HuH-7 (cell line): ENCODE data around the gene TNS2.

Experiments used
- DNase-seq: peaks from one replicate; pipeline ENCODE4 v3.0.0; 2011; ENCODE audit warnings: low spot score

TNS2 gene

DNA sequence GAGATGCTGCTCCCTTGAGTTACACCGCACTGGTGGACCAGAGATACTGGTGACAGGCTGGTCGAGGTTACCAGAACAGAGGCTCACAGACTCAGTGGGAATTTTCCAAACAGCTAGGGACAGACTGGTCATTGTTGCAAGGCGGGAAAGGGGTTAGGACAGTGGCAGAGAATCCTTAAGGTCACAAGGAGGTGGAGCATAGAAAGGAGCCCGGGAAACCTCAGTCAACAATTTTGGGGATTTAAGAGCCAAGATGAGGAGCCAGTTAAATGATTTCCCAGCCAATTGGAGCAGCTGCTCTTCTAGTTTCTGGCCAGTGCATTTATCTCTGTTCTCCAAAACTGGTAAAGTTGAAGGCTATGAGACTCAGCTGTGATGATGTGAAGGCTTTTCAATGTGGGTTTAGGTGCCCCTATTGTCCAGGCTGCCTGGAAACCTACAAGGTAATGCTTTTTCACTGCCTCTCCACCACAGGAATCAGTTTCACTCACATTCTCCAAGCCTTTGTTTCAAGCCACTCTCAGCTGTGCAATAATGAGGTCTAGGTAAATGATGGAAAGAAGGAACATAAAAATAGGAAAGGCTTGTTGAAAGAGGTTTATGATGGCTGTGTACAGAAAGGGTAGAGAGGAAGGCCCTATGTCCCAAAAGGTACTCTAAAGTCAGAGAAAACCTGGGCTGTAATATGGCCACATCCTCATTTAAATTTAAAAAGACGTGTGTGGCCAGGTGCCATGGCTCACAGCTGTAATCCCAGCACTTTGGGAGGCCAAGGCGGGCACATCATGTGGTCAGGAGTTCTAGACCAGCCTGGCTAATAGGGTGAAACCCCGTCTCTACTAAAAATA, 7.0 kb upstream of the TNS2 start:
- DNase-seq: peak; percentile 15

DNA sequence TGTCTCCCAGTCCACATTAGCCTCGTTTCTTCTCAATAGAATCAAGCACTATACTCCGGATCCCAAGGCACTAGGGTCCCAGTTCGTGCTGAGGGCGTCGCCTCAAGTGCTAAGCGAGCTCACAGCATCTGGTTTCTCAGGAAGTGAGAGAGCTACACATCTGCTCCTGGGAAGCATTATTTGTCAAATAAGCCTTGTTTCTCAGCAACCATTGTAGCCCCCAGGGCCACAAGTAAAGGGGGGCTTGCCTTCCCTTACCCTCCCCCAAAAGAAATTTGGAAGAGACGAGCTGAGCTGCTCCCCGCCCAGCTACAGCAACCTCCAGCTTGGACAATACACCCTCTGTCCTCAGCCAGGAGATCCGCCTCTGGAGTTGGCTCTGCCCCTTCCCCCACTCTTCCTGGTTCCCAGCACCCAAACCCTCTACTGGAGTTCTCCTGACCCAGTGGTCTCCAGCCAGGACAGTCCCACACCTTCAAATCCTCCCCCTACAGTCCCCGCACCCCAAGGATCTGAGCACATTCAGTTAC, 5.7 kb upstream of the TNS2 start:
- DNase-seq: peak; percentile 55

DNA sequence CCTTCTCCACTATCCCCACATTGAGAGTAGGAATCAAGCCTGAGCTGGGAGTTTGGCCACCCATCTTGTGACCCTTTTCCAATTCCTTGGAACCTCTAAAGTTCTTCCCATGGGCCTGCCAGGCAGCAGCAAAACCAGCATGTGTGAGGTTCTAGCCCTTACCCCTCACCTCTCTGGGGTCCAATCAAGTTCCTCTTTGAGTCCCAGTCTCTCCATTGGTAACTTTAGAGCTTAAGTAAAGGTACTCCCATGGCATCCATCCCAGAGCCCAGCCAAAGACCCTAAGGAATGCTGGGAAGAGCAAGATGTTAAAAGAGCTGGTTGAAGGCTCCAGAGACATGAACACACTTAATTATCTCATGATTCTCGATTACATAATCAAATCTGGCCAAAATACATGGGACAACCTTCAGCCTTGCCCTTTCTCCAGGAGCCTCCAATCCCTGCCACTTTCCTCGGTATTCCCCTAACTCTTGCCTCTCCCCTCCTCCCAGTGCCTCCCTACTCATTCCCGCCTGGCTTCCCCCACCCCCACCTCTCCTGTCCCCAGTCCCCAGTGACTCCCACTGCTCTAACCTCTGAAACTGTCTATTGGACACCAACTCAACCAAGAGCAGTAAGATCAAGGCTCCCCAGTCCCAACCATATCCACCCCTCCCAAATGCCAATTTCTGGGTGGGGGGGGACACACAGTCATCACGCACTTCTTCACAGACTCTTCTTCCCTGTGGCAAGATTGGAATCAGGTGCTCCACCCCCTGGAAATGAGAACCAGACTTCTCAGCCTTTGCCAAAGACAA, 4.8 kb upstream of the TNS2 start:
- no peak for DNase-seq

DNA sequence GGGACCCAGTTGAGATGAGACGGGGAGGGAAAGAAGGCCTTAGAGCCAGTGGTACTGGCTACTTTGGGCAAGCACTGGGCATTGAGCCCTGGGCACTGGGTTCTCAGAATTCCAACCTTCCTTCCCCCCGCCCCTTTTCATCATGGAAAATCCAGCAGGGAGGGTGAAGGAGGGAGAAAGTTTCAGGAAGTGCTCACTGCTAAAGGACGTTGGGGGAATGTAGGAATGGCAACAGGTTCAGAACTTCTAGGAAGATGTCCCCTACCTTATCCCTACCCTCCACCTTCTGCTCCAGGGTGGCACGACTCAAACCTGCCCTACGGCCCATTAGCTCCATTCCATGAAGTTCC, 4.2 kb upstream of the TNS2 start:
- peak; percentile 11 for DNase-seq

DNA sequence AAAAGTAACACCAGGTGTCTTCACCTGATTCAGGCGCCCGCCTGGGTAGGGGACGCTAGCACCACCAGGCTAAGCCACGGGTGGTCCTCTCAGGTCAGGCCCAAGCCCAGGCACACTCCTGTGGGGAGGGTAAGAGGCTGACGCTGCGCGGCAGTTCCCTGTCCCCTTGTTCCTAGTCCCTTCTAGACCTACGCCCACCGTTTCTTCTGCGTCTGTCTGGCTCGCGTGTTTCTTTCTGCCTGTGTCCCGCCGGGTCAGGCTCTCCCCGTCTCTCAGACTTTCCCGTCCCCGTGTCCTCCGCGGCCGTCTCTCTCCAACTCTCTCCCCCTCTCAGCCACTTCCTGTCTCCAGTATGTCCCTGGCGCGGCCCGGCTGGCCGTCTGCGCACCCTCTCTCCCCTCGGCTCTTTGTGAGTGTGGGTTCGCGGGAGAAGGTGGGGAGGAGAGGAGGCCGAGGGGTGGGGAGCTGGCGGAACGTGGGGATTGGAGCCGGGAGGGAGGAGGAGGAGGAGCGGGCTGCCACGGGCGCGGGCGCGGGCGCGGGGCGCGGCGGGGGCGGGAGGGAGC, 3.1 kb upstream of the TNS2 start:
- peak; percentile 68 for DNase-seq

DNA sequence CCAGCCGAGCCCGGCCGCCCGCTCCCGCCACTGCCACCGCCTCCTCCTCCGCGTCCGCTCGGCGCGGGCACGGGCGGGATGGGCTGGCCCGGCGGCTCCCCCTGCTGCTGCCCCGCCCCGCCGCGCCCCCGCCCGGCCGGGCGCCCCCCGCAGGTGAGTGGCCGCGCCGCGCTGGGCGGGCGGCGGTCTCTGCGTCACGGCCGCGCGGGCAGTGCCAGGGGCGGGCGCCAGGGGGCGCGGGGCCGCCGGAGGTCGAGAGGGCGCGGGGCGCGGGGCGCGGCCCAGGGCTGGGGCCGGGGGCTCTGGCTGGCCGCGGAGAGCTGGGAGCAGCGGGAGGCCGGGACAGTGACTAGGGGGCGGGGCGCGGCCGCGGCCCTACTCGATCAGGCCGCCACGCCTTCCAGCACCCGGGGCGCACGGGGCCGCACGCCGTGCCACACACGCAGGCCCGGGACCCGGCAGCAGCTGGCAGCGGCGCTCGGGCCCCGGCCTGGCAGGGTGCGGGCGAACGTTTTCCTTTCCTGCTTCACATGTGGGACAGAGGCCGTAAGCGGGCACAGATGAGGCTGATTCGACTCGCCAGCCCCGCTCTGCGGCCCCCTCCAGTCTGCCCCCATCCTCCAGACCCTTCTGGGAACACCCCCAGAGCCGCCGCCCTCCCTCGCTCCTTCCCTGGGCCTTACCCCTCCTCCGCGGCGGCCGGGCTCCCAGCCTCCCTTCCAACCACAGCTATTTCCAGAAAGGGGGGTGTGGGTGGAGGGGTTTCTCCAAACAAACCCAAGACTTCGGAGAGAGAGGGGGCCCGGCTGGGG, 2.4 kb upstream of the TNS2 start:
- peak; percentile 78 for DNase-seq

DNA sequence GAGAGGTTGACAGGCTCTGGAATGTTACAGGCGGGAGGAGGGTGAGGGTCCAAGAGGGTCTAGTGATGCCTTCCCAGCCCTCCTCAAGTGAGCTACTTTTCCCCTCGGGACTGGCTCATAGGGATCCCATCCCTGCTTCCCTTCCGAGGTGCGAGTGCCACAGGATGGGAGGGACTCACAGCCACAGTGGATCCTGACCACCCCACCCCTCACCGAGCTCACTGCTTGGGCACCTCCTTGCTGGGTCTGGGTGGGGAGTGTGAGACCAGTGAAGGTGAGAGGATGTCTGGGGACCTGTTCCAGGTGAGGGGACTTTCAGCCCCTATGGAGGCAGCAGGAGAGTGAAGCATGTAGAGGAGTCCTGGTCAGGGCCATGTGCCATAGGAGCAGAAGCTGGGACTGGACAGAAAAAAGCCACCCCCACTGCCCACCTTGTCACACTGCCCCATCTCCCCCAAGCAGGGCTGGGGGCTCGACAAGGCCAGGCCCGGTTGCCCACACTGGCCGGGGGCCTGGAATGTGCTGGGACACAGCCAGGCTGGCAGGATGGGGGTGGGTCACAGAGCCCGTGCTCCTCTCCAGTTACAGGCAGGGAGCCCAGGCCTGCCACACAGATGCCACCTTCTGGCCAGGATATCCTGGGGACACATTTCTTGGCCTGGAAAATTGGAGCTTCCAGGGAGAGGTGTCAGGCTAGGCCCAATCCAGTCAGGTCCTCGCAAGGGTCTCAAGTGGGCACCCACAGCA, 1.7 kb upstream of the TNS2 start:
- DNase-seq: peak; percentile 29

DNA sequence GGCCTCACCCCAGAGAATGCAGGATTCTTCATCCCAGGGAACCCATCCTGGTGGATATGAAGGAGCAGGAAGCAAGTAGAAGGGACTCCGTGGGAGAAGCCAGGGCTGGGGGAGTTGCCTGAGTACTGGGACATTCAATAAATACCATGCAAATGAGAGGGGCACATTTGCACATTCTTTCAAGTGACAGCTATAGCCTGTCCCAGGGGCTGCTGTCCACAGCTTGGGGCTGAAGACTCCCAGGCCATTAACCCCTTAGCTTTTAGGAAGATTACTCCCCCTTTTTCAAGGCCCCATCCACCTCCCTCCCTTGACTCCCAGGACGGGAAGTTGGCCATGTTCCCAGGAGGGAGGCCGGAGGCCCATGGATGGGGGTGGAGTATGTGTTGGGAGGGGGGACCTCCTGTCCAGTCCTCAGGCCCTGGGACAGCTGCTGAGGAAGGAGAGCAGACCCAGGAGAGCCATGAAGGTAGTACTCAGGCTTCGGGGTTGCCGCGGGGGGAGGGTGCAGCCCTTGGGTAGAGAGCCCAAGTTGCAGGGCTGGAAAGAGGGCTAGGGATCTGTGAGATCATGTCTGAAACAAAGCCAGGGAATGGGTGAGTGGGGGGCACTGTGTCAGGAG, 974 bp upstream of the TNS2 start:
- no peak for DNase-seq

DNA sequence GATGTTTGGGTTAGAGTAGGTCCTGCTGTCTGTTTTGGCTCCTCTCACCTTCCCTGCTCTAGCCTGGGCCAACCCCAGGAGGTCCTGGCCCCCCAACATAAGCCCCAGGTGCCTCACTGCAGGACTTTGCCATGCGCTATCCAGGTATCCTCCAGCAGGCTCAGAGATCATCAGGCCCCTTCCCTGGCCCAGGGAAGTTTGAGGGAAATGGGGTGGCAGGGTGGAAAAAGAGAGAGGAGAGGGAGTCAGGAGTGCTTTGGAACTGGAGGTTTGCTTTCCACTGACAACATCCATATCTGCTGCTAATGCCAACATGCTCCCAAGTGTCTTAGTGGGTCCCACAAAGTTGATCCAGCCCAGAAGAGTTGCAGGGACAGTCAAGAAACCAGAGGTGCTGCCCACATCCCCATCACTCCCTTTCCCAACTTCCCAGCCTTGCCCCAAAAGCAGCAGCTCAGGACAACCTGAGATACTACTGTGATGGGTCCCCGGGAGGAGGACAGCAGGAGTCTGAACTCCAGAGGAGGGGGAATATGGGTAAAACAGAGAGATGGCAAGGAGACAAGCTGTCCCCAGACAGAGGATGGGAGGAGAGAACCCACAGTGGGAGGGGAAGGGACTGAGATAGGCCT, 677 bp downstream of the TNS2 start:
- no peak for DNase-seq

DNA sequence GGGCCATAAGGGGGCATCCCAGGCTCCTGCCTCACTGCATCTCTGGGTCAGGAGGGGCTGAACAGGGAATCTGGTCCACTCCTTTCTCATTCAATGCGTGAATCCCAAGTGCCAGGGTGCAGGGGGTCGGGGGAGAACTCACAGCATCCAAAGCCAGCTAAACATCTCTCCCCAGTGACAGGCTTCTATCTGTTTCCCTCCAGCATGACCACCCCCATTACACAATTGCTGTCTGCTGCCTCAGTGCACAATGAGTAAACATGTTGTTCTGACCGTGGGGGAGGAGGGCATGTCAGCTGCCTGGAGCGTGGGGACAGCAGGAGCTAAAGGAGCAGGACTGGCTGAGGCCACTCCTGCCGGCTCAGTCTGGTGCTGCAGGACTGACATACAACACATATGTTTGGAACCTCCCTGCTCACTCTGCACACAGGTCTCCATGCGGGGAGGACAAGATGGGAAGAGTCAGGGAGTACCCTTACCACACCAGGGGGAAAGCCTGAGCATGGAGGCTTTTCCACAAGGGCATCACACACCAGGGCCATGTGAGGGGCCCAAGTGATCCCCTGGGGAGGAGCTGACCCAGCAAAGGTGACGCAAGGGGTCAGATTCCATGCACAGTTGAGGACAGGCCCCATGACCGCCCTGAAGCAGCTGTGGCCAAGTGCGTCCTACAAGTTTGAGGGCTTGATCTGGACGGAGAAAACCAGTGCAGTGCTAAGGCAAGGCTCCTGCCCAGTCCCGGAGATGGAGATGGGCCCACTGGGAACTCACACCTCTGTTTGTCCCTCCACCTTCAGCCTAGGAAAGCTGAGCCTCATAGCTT, 1.4 kb downstream of the TNS2 start:
- no peak for DNase-seq

DNA sequence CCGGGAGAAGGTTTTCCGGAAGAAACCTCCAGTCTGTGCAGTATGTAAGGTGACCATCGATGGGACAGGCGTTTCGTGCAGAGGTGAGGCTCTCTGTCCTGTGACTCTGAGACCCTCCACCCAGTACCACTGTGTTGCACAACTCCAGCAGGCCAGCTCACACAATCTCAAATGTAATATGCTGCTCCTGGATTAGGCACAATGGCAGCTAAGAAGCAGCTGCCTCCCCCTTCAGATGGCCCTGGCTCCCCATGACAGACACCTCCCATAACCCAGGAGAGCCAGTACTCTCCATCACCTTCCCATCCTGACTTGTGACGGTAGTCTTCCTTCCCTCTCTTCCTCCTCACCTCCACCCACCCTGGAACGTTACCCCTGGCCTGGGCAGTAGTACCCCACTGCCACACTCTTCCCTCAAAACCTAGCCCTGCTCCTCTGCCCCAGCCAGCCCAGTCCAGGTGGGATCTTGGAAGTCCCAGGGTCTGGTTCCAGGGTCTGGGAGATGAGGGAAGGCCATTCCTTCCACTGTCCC, 2.1 kb downstream of the TNS2 start:
- DNase-seq: no peak

DNA sequence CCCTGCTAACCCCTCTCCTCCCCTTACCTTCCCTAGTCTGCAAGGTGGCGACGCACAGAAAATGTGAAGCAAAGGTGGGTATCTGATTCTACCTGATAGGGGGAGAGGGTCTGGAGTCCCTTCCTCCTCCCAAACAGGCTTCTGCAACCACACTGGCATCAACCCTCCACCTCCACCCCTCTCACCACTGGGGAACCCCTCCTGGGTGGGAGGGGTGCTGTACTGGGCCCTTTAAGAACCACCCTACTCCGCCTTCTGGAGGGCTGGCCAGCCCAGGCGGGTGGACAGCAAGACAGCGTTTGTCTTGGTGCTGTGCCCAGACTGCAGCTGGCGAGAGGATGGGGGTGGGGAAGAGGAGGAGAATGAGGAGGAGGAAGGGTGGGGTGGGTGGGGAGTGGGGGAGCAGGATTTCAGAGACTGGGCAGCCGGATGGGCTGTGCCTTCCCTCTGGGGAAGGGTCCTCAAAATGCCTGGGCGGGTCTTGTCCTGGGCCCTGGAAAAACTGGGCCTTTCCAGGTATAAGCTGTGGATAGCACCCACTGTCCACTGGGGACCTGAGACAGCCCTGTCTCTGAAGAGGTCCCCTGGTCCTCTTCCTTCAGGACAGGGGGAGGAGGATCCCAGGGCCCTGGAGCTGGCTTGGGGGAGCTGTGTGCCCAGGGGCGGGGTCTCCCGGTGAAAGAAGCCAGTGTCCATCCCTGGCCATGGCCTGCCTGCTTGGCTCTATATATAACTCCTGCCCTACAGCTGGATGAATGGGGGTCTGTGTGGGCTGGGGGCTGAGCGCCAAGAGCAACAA, 2.8 kb downstream of the TNS2 start:
- no peak for DNase-seq

DNA sequence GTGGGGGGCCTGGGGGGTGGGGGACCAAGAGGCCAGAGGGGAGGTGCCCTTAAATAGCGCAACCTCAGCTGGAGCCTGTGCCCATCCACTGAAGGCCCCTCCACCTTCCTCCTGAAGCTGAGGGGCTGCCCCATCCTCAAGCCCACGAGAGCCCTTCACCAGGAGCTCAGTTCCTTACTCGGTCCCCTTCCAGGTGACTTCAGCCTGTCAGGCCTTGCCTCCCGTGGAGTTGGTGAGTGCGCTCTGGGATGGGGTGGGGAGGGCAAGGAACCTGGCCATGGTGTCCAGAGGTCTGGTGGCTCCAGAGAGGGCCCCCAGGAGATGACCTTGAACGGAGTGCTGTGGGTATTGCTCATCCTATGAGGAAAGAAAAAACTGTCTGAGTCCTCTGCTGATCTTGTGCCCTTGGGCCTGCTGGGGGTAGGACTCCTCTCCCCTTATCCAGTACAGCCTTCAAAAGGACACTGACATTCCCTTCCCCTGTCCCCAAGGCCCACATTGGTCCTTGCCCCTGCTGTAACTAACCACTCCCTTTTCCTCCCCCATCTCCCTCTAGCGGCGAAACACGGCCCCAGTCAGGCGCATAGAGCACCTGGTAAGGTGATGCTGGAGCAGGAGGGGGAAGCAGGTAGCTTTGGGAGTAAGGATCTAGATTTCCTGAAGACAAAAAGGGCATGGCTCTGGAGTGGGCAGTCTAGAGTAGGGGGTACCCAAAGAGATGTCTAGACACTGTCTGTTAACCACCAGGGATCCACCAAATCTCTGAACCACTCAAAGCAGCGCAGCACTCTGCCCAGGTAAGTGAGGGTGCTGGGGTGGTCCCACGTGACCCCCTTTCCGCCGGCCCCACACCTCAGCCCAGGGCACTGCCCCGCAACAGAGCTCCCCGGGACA, 3.6 kb downstream of the TNS2 start:
- peak; percentile 76 for DNase-seq

DNA sequence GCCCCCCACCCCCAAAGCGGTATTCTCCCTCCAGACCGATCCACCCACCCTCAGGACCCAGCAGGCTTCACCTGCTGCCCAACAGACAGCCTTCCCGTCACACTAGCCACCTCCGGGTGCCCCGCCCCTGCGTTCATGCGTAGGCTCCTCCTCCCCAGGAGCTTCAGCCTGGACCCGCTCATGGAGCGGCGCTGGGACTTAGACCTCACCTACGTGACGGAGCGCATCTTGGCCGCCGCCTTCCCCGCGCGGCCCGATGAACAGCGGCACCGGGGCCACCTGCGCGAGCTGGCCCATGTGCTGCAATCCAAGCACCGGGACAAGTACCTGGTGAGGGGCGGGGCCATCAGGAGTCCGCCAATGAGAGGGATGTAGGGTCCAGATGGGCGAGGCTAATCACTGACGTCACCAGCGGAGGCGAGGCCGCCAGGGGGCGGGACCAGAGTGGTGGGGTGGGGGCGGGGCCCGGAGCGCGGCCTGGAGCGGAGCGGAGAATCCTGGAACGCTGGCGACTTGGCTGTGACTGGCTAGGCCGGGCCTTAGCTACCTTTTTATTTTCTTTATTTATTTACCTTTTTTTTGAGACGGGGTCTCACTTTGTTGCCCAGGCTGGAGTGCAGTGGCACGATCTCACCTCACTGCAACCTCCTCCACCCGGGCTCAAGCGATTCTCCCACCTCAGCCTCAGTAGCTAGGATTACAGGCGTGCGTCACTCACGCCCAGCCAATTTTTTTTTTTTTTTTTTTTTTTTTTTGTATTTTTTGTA, 4.4 kb downstream of the TNS2 start:
- peak; percentile 98 for DNase-seq

DNA sequence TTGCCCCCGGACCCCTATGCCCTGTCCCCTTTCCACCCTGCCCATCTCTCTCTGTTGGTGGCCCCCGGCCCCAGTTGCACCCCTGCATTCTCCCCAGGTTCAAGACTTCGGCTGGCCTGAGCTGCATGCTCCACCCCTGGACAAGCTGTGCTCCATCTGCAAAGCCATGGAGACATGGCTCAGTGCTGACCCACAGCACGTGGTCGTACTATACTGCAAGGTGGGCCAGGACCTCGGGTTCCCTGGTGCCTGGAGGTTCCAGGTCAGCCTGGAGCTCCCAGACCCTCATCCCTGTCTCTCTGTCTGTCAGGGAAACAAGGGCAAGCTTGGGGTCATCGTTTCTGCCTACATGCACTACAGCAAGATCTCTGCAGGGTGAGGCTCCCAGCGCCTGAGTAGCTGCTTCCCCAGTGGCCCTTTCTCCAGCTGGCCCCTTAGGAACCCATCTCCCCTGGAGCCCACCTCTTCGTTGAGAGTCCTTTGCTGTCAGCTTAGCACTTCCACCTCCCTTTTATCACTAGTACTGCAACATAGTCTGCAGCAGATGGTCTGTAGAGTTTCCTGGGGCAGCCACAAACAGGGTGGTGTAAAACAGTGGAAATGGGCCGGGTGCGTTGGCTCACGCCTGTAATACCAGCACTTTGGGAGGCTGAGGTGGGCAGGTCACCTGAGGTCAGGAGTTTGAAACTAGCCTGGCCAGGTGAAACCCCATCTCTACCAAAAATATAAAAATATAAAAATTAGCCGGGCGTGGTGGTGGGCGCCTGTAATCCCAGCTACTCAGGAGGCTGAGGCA, 5.8 kb downstream of the TNS2 start:
- DNase-seq: no peak

DNA sequence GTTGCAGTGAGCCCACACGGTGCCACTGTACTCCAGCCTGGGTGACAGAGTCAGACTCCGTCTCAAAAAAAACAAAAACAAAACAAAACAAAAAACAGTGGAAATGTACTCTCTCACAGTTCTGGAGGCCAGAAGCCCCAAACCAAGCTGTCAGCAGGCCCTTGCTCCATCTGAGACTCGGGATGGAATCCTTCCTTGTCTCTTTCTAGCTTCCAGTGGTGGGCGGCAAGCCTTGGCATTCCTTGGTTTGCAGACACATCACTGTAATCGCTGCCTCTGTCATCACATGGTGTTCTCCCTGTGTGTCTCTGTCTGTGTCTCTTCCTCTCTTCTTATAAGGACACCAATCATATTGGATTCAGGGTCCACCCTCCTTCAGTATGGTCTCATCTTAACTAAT, 6.4 kb downstream of the TNS2 start:
- DNase-seq: no peak
